ENCODE results near the gene ATP11B. TPM values are rescaled to one million over a fixed set of nuclear protein-coding genes. Genes with fewer than 3 reads are reported as not detected.

Gene ATP11B
- total and polyA plus RNA-seq, 2 experiments from 2014 or later: 25.5 to 68.1 TPM

- 0 out of 2 replicates have a peak, but pooled peaks cover 6% of the 10 kb centered on the region for H3F3A ChIP-seq (ENCODE audit: insufficient read depth)
- H4K20me1 ChIP-seq (ENCODE audit: insufficient read depth): no peaks in the 10 kb centered on the region
- no peak overlapping the region for H3K27ac ChIP-seq
- H3K9me2 ChIP-seq (ENCODE audit: insufficient read depth): no peaks in the 10 kb centered on the region
- H3K4me2 ChIP-seq (ENCODE audit: unreplicated experiment): no peak overlapping the region
- peaks cover 16% of the 10 kb centered on the region for H3K4me1 ChIP-seq (ENCODE audit: insufficient read depth)
- no peak overlapping the region for H3K4me3 ChIP-seq
- in situ Hi-C loops (cut with MboI): no loop called here
- no peak overlapping the region for H2AFZ ChIP-seq
- H3K79me2 ChIP-seq (ENCODE audit: insufficient read depth): no peaks in the 10 kb centered on the region
- TF ChIP-seq EZH2phosphoT487 (IDR thresholded peaks at IDR 0.05; ENCODE audit: insufficient read depth, low read depth) (no peak), EZH2 (IDR thresholded peaks at IDR 0.05; ENCODE audit: insufficient read depth, poor library complexity, severe bottlenecking) (no peak)
- H3K27me3 ChIP-seq (replicated peaks; ENCODE audit: insufficient read depth): no peaks in the 10 kb centered on the region
- no peak overlapping the region for H3K9ac ChIP-seq
- DNase-seq: no peak
- H3K36me3 ChIP-seq (ENCODE audit: low read depth): no peaks in the 10 kb centered on the region
- no peaks in the 10 kb centered on the region for H3K9me3 ChIP-seq (ENCODE audit: low read depth)
Measured at GRCh38 chr3:182785756-182786155, 7.5 kb upstream of the ATP11B start.

- Histone ChIP-seq H3K9ac (no peak overlapping the region), H3K79me2 (ENCODE audit: insufficient read depth) (no peaks in the 10 kb centered on the region), H3K9me3 (ENCODE audit: low read depth) (no peaks in the 10 kb centered on the region), H3K9me2 (ENCODE audit: insufficient read depth) (no peaks in the 10 kb centered on the region), H3K4me3 (no peak overlapping the region), H2AFZ (no peak overlapping the region), H4K20me1 (ENCODE audit: insufficient read depth) (no peaks in the 10 kb centered on the region), H3K4me2 (ENCODE audit: unreplicated experiment) (no peak overlapping the region), H3K4me1 (ENCODE audit: insufficient read depth) (peaks cover 16% of the 10 kb centered on the region), H3F3A (ENCODE audit: insufficient read depth) (0 out of 2 replicates have a peak, but pooled peaks cover 6% of the 10 kb centered on the region), H3K27me3 (replicated peaks; ENCODE audit: insufficient read depth) (no peaks in the 10 kb centered on the region), H3K36me3 (ENCODE audit: low read depth) (no peaks in the 10 kb centered on the region), H3K27ac (no peak overlapping the region)
- in situ Hi-C loops (cut with MboI): no loop called here
- peak; percentile 16 for DNase-seq
- TF ChIP-seq EZH2phosphoT487 (IDR thresholded peaks at IDR 0.05; ENCODE audit: insufficient read depth, low read depth): no peak
- TF ChIP-seq EZH2 (IDR thresholded peaks at IDR 0.05; ENCODE audit: insufficient read depth, poor library complexity, severe bottlenecking): no peak
- 63 to 72% methylated on average over 5 of the region's 5 CpGs for WGBS, 2 experiments (ENCODE audit: low coverage in 1 of 2, low lambda C conversion rate in 2 of 2, missing lambda C conversion rate in 2 of 2)
Measured at GRCh38 chr3:182786564-182787196, 6.6 kb upstream of the ATP11B start.

- H3K4me2 ChIP-seq (ENCODE audit: unreplicated experiment): no peak overlapping the region
- peaks cover 16% of the 10 kb centered on the region for H3K4me1 ChIP-seq (ENCODE audit: insufficient read depth)
- H3K4me3 ChIP-seq: no peak overlapping the region
- no peak overlapping the region for H3K27ac ChIP-seq
- DNase-seq: peak; percentile 51
- H3K27me3 ChIP-seq (replicated peaks; ENCODE audit: insufficient read depth): no peaks in the 10 kb centered on the region
- no peaks in the 10 kb centered on the region for H3K36me3 ChIP-seq (ENCODE audit: low read depth)
- no peaks in the 10 kb centered on the region for H3K79me2 ChIP-seq (ENCODE audit: insufficient read depth)
- in situ Hi-C loops (cut with MboI): no loop called here
- WGBS, 2 experiments (ENCODE audit: low coverage in 1 of 2, low lambda C conversion rate in 2 of 2, missing lambda C conversion rate in 2 of 2): 44 to 46% methylated on average over 12 of the region's 12 CpGs
- no peaks in the 10 kb centered on the region for H3K9me3 ChIP-seq (ENCODE audit: low read depth)
- H3K9ac ChIP-seq: no peak overlapping the region
- no peak overlapping the region for H2AFZ ChIP-seq
- no peaks in the 10 kb centered on the region for H3K9me2 ChIP-seq (ENCODE audit: insufficient read depth)
- peaks cover 7% of the 10 kb centered on the region; the same call in 1 of the 2 replicates for H3F3A ChIP-seq (ENCODE audit: insufficient read depth)
- TF ChIP-seq EZH2phosphoT487 (IDR thresholded peaks at IDR 0.05; ENCODE audit: insufficient read depth, low read depth): no peak
- no peak for TF ChIP-seq EZH2 (IDR thresholded peaks at IDR 0.05; ENCODE audit: insufficient read depth, poor library complexity, severe bottlenecking)
- H4K20me1 ChIP-seq (ENCODE audit: insufficient read depth): no peaks in the 10 kb centered on the region
Measured at GRCh38 chr3:182787302-182788036, 5.8 kb upstream of the ATP11B start.

DNA sequence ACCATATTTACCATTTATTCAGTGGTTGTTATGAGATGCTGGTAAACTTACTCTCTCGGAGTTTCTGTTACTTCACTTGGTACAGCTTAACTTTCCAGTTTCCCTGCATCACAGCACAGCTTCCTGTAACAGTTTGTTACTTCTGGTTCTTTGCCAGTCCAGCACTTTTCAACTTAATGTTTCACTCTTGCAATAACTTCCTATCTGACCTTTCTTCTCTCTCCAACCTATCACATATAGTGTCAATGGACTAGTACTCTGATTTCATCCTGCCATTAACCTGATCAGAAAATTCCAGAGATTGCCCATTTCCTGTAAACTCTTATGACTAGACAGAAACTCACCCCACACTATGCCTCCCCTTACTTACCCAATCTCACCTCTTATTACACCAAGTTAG, 3.9 kb upstream of the ATP11B start:
- H3F3A ChIP-seq (ENCODE audit: insufficient read depth): peaks cover 13% of the 10 kb centered on the region; the same call in 1 of the 2 replicates
- 6 to 14% methylated on average over 1 of the region's 1 CpG for WGBS, 2 experiments (ENCODE audit: low coverage in 1 of 2, low lambda C conversion rate in 2 of 2, missing lambda C conversion rate in 2 of 2)
- in situ Hi-C loops (cut with MboI): no loop called here
- 0 out of 2 replicates have a peak overlapping the region, but pooled peaks have one; percentile 17 for H2AFZ ChIP-seq
- DNase-seq: peak; percentile 36
- no peak overlapping the region for H3K9ac ChIP-seq
- no peaks in the 10 kb centered on the region for H3K9me2 ChIP-seq (ENCODE audit: insufficient read depth)
- H3K27me3 ChIP-seq (replicated peaks; ENCODE audit: insufficient read depth): no peaks in the 10 kb centered on the region
- H3K9me3 ChIP-seq (ENCODE audit: low read depth): no peaks in the 10 kb centered on the region
- H3K79me2 ChIP-seq (ENCODE audit: insufficient read depth): peaks cover 6% of the 10 kb centered on the region
- peaks cover 16% of the 10 kb centered on the region for H3K4me1 ChIP-seq (ENCODE audit: insufficient read depth)
- H3K27ac ChIP-seq: no peak overlapping the region
- H3K4me2 ChIP-seq (ENCODE audit: unreplicated experiment): peak overlapping the region; percentile 1
- no peak for TF ChIP-seq EZH2phosphoT487 (IDR thresholded peaks at IDR 0.05; ENCODE audit: insufficient read depth, low read depth)
- no peak for TF ChIP-seq EZH2 (IDR thresholded peaks at IDR 0.05; ENCODE audit: insufficient read depth, poor library complexity, severe bottlenecking)
- no peaks in the 10 kb centered on the region for H4K20me1 ChIP-seq (ENCODE audit: insufficient read depth)
- no peaks in the 10 kb centered on the region for H3K36me3 ChIP-seq (ENCODE audit: low read depth)
- H3K4me3 ChIP-seq: no peak overlapping the region

Data from GM23248 (cell line).